LoVo (cell line): ENCODE data around the gene AHSP.
"Not testable (repeated sequence)": the region's sequence is repeated elsewhere in the genome, so short reads cannot be mapped to it uniquely, and the experiment has no call there.

Experiments used
- DNase-seq: peaks from one replicate; pipeline ENCODE4 v3.0.0-alpha.2; 2016; ENCODE audit warnings: low spot score

Gene AHSP

GRCh38 chr16:31531096-31531495 is 3.4 kb downstream of the AHSP start:
- no peak for DNase-seq

DNA sequence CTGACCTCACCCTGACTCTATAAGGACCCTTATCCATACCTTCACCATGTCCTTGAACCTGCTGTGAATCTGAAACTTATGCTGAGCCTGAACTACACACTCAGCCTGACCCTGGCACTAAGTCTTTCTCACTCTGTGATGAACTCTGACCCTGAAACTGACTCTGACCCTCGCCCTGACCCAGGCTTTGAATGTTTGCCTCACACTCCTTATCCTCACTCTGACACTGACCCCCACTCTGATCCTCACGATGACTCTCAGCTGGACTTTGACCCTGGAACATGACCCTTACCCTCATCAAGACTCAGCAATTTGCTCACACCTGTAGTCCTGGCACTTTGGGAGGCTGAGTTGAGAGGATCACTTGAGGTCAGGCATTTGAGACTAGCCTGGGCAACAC is 4.4 kb downstream of the AHSP start:
- DNase-seq, result no peak

DNA sequence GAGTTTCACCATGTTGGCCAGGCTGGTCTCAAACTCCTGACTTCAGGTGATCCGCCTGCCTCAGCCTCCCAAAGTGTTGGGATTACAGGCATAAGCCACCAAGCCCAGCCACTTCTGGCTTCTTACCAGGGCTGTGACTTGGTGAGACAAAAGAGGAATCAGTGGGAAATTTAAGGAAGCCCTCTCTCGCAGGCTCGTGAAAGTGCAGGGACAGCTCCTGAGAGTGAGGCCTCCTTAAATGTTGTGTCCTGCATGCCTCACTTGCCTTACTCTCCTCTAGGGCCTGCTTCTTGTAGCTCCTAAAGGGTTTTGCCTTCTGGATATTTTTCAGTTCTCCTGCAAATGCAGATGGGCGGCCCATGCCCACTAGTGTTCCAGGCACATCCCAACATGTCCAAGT is 5.2 kb downstream of the AHSP start:
- no peak for DNase-seq

GRCh38 chr16:31535737-31536136 is 8.0 kb downstream of the AHSP start:
- no peak for DNase-seq

- DNase-seq, result no peak
These were observed 9.2 kb downstream of the AHSP start for GRCh38 chr16:31536804-31537361.

- DNase-seq, result no peak
These were observed 9.9 kb downstream of the AHSP start for GRCh38 chr16:31537362-31538242.

GRCh38 chr16:31538243-31538598 is 10.5 kb downstream of the AHSP start:
- not testable (repeated sequence) for DNase-seq

DNA sequence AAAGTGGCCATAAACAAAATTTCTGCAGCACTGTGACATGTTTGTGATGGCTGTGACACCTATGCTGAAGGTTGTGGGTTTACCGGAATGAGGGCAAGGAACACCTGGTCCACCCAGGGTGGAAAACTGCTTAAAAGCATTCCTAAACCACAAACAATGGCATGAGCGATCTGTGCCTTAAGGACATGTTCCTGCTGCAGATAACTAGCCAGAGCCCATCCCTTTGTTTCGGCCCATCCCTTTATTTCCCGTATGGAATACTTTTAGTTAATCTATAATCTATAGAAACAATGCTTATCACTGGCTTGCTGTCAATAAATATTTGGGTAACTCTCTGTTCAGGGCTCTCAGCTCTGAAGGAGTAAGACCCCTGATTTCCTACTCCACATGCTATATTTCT is 12.1 kb downstream of the AHSP start:
- not testable (repeated sequence) for DNase-seq

DNA sequence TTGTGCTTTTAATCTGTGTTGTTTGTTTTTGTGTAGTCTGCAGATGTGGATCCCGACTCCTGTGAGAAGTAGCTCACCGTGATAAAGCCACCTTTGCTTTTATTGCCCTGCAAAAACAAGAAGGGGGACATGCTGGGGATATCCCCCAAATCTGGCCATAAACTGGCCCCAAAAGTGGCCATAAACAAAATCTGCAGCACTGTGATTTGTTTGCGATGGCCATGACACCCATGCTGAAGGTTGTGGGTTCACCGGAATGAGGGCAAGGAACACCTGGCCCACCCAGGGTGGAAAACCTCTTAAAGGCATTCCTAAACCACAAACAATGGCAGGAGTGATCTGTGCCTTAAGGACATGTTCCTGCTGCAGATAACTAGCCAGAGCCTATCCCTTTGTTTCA is 15.1 kb downstream of the AHSP start:
- no peak for DNase-seq

GRCh38 chr16:31561426-31562233 is 33.9 kb downstream of the AHSP start:
- no peak for DNase-seq

DNA sequence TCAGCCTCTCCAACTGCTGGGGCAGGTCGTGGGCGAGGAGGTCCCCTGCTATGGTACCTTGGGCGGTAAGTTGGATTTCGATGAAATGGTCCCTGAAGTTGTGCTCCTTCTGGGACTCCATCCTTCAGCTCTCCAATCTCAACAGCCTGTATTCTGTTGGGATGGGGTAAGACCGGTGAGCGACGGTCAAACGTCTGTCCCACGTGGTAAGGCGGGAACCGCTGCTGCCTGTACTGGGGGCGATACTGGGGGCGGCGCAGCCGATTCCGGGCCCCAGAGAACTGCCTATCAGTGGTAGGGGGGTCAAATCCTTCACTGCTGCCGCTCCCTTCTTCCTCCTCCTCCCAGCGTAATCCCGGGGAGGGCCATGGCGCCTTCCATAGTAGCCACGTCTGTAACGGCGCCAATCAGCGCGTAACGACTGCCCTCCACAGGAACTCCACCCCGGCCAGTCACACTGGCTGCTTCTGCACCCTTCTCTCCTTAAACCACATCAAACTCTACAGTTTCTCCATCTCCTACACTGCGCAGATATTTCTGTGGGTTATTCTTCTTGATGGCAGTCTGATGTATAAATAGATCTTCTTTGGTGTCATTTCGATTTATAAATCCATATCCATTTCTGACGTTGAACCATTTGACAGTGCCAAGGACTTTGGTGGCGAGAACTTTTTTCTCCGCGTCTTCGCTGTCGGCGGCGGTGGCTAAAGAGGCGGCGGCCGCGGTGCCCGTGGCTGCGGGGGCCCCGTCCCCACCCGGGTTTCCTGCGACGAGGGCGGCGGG is 41.1 kb downstream of the AHSP start:
- DNase-seq, result no peak

DNA sequence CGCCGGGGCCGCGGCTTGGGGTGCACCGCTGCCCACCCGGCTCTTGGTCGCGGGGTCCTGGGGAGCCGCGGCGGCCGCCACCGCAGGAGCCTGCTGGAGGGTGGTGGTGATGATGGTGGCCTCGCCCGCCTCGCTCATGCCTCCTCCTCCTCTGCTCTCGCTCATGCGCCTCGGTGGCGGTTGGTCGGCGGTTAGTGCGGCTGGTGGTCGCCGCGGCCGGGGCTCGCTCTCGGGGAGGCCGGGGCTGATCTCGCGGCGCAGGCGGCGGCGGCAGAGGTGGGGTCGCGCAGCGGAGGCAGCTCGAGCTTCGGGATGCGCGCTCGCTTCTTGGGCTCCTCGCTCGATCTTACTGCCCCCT is 41.6 kb downstream of the AHSP start:
- DNase-seq, result no peak

GRCh38 chr16:31572821-31573220 is 45.1 kb downstream of the AHSP start:
- no peak for DNase-seq

DNA sequence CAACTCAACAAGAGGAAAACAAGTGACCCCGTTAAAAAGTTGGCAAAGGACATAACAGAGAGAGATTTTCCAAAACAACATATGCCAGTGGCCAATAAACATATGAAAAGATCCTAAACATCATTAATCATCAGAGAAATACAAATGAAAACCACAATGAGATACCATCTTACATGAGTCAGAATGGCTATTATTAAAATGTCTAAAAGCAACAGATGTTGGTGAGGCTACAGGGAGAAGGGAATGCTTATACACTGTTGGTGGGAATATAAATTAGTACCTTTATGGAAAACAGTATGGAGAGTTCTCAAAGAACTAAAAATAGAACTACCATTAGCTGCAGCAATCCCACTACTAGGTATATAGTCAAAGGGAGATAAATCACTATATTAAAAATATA is 46.5 kb downstream of the AHSP start:
- DNase-seq, result not testable (repeated sequence)

- DNase-seq, result no peak
These were observed 49.7 kb downstream of the AHSP start for GRCh38 chr16:31577411-31577810.
